HG02884 (cell line): ENCODE results near the gene SPG7.
"Not testable (repeated sequence)": the region's sequence is repeated elsewhere in the genome, so short reads cannot be mapped to it uniquely, and the experiment has no call there.

ENCODE experiments used
- ATAC-seq: cut with Tn5 transposase; IDR thresholded peaks from one replicate; pipeline ENCODE4 v1.9.1; 2021; ENCODE audit warnings: mild to moderate bottlenecking, moderate library complexity; ENCODE audit not compliant: unreplicated experiment

The SPG7 gene

GRCh38 chr16:89562939-89563338, 54.7 kb downstream of the SPG7 start:
- no peak for ATAC-seq

- ATAC-seq, result no peak
Measured at GRCh38 chr16:89563639-89564392, 55.6 kb downstream of the SPG7 start.

GRCh38 chr16:89564476-89565255, 56.5 kb downstream of the SPG7 start:
- ATAC-seq, result no peak

DNA sequence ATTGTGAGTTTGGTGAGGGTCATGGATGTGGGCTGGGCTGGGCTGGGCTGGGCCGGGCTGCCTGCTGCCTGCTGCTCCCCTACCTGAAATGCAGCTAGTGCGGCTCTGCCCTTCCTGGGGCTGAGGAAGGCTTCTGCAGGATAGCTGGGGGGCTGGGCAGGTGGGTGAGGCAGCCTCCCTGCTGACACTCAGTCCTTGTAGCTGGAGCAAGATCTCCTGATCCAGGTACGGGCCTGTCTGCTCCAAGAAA, 57.0 kb downstream of the SPG7 start:
- no peak for ATAC-seq

DNA sequence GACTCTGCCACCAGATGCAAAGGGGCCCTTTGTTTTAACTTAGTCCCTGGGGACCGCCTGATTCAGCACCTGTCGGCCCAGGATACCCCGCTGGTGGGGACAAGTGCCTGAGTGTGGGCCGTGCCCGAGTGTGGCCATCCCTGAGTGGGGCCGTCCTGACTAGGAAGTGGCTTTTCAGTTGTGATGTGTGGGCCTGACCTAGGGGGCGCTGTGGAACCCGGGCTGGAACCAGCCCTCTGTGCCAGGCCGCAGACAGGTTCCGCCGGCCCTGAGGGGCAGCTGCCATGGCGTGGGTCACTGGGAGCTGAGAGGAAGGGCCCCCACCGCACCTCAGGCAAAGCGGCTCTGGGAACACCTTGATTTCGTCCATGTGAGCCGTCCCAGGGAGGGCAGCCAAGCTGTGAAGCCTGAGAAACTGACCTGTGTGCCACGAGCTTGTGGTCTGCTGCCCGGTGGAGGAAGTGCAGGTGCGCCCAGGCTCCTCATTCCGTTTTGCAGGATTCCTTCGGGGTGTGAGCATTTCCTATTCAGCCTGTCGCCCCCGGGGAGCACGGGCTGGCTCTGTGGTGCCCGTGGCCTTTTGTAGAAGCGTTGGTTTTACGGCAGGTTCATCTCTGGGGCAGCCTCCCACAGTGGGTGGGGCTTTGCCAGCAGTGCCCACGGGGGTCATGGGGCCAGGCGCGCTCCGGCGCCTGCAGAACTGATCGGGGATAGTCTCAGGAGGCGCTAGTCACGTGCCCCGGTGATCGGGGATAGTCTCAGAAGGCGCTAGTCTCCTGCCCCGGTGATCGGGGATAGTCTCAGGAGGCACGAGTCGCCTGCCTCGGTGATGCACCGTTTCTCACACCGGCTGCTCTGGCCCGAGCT, 57.5 kb downstream of the SPG7 start:
- ATAC-seq, result no peak

DNA sequence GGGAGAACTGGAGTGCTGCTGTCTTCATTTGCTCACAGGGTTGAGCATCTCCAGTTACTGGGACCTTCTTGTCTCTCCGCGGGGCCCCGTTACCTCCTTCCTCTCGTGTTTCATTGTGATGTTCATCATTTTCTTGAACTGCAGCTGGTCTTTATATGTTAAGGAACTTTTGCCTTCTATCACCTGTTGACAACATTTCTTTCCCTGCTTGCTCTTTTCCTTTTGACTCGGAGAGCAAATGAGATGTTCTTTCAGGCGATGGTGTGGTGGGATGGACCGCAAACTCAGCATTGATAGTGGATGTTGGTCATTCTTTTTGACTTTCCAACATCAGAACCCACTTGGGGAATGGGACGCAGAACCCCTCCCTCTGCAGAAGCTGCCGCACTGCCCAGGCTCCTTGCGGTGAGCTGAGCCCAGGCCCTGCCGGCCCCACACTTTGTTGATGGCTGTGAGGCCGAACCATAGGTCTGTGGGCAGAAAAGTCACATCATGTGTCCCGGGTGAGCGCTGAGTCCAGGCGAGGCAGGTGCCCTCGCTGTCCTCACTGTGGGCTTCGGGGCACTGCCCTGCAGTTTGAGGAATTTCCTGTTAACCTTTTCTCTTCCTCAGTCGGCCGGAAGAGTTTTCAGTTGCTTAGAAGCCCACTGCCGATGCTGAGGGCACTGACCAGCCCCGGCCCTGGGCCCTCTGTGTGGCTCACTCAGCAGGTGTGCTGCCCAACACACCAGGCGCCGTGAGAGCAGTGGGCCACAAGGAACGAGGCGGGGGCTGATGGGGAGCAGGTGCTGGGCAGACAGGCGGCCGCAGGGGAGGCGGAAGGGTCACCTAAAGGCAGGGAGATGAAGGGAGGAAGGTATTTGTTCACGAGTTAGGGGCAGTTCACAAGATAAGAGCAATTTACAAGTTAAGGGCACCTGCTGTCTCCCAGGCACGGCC, 59.7 kb downstream of the SPG7 start:
- ATAC-seq, result no peak

GRCh38 chr16:89569506-89570341, 61.5 kb downstream of the SPG7 start:
- ATAC-seq, result no peak

DNA sequence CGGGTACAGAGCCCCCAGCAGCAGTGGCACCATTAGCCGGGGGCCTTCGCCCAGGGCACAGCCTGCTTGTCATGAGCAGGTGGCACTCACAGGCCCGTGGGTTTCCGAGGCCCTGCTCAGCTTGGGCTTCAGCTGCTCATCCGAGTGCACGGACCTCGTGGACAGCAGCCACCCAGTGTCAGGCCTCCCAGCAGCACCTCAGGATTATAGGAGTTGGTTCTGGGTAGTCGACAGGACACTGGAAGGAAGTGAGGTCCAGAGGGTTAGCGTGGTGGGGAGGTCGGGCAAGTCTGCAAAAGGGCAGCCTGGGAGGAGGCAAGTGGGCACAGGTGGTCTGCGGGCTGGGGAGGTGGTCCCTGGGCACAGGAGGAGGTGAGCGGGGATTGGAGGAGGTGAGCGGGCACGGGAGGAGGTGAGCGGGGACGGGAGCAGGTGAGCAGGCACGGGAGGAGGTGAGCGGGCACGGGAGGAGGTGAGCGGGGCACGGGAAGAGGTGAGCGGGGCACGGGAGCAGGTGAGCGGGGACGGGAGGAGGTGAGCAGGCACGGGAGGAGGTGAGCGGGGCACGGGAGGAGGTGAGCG, 62.2 kb downstream of the SPG7 start:
- no peak for ATAC-seq

DNA sequence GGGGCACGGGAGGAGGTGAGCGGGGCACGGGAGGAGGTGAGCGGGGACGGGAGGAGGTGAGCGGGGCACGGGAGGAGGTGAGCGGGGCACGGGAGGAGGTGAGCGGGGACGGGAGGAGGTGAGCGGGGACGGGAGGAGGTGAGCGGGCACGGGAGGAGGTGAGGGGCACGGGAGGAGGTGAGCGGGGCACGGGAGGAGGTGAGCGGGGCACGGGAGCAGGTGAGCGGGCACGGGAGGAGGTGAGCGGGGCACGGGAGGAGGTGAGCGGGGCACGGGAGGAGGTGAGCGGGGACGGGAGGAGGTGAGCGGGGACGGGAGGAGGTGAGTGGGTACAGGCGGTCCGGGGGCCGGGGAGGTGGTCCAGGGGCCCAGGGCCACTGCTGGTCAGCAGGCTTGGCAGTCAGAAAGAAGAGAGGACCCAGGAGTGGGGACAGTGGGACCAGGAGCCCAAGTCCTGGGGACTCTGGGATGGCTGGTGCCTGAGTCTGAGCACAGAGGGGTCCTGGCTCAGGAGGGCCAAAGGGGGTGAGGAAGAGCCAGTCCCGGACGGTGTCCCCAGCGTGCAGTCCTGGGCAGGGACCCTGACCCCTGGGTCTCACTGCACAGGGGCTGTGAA, 62.9 kb downstream of the SPG7 start:
- not testable (repeated sequence) for ATAC-seq

DNA sequence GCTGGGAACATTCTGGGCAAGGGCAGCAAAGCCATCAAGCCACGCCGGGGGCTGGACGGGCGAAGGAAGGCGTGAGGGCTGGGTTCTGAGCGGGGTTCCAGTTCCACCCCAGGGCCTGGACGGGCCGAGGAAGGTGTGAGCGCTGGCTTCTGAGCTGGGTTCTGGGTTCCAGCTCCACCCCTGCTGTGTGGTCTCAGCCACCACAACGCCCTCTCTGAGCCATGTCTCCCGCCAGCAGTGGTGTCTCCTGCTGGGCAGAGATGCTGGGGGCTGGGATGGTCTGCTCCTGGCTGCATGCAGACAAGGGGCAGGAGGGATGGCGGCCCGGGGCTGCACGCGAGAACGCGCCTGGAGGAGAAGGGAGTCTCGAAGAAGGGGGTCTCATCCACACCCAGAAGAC, 63.4 kb downstream of the SPG7 start:
- no peak for ATAC-seq

DNA sequence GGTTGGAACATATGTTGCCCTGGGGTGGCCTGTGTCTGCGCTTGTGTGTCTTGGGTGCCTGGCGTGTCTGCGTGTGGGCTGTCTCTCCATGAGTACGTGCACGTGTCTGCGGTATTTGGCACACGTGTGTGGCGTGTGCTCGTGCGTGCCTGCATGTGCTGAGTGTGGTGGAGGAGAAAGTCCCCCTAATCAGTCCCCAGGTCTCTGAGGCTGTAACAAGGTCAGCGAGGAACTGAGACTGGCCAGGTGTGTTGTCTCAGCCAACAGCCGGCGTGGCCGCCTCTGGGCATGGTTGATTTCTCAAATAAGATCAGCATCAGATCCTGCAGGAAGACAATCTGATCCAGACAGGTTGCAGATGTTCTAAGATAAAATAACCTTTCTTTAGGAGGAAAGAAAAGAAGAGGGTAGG, 63.9 kb downstream of the SPG7 start:
- no peak for ATAC-seq

GRCh38 chr16:89572485-89573205, 64.4 kb downstream of the SPG7 start:
- no peak for ATAC-seq

- ATAC-seq, result no peak
Measured at GRCh38 chr16:89573826-89574680, 65.8 kb downstream of the SPG7 start.

GRCh38 chr16:89574681-89575246, 66.6 kb downstream of the SPG7 start:
- ATAC-seq, result no peak

- no peak for ATAC-seq
Measured at GRCh38 chr16:89575247-89576152, 67.3 kb downstream of the SPG7 start, which contains the start of gene CPNE7. TSS of gene CPNE7 (plus strand) at chr16:89575758. CDS start at chr16:89575898, 140 bp downstream.
